IPS-11a (cell line): ENCODE results near the gene MTA3.

Experiments
- H3K4me3 ChIP-seq: one replicate; pipeline ENCODE4 v1.5.1; 2013; ENCODE audit warnings: low read depth, low read length, control low read depth

Gene MTA3

DNA sequence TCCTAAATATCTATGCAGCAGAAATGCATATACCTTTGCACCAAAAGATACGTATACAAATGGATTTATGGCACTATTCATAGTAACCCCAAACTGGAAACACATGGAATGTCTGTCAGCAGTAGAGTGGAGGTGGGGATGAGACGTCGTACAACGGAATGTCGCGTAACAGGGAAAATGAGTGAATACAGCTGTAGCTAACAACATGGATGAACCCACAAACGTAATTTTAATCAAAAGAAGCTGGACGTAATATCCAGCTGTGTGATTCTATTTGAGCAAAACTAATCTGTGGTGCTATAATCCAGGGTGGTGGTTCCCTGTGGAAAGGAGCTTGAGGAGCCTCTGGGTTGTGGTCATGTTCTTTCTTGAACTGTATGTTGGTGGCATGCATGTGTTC is 89.9 kb downstream of the MTA3 start:
- no peak overlapping the region for H3K4me3 ChIP-seq

DNA sequence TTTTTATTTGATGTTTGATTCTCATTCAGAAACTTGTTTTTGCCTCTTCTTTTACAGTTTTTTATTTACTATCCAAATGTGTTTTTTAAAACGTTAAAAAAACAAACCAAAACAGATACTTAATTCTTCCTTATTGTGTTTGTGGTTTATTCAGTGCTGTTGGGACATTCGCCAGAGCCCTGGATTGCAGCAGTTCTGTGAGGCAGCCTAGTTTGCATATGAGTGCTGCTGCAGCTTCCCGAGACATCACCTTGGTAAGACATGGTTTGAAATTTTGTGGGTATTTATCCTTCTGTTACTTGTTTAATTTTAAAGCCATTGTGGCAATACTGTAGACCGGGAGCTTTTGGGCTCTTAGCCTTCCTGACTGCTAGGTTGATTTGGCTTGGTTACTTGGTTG is 91.2 kb downstream of the MTA3 start:
- H3K4me3 ChIP-seq, result no peak overlapping the region

DNA sequence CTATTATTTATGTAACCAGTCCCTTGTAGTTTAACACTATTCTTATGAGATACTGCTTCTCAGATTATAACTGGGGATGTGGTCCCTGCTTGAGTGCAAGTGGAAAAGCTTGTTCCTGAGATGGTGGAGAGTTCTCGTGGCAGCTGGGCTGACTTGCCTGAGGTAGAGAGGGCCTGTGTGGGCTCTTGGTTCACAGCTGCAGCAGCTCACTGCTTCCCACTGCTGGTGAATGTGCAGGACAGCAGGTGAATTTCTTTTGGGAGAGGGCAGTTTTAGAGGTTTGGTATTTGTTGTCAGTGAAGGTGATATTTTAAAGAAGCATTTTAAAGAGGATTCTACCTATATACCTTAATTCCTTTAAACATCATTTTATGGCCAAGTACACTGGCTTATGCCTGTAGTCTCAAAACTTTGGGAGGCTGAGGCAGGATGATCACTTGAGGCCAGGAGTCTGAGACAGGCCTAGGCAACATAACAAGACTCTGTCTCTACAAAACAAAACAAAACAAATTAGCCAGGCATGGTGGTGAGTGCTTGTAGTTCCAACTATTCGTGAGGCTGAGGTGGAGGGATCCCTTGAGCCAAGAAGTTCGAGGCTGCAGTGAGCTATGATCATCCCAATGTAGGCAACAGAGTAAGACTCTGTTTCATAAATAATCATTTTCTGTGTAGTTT is 94.8 kb downstream of the MTA3 start:
- H3K4me3 ChIP-seq, result no peak overlapping the region

DNA sequence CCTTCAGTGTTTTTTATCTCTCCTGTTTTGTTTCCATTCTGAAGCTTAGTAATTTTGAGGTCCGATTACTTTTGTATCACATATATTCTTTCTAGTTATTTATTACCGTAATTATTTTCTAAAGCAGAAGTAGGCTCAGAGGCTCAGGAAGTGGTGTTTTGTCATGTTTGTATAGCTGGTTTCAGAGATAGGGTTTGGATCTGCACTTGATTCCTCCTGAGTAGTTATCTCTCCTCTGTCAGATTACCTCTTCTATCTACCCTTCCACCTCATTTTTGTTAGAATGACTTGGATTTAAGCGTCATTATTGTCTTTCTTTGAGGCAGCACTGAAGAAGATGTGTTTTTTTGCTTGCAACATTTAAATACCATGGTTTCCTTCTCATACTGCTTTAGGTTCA is 95.4 kb downstream of the MTA3 start:
- H3K4me3 ChIP-seq, result no peak overlapping the region

DNA sequence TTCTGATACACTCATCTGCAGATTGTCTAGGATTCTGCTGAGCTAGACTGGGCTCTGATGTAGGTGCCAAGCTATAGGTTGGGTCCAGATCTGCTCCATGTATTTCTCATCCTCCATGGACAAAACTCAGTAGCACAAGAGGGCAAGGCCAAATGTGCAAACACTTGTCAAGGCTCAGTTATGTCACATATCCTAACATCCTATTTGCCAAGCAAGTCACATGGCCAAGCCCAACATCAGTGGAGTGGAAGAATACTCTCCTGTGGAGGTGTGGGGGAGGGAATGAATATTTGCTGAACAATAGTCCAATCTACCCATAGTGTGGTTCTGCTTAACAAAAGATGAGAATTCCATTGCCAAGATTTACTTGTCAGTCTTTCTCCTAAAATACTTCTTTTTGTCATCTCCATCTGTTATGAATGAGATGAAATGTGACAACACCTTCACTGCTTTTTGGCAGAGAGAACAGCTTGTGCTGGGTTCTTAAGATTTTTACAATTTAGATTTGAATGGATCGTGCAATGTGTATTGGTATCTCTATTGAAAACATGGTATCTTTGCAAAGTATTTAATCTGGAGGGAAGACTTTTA is 105.7 kb downstream of the MTA3 start:
- no peak overlapping the region for H3K4me3 ChIP-seq

DNA sequence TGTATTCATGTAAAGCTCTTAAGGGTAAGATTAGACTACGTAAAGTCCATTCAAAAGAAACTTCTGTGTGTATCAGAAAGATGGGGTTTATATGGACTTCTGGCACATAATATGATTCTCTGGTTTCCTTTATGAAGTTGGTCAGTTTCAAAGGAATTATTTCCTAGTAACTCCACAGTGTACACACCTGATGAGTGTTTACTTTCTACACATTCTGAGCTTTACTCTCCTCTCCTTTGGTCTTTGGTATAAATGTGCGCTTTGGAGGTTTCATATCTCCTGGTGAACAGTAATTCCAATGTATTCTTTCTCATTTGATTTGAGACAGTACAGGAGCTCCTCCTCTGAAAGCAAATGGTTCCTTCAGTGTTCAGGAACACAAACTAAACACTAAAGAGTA is 107.4 kb downstream of the MTA3 start:
- no peak overlapping the region for H3K4me3 ChIP-seq

DNA sequence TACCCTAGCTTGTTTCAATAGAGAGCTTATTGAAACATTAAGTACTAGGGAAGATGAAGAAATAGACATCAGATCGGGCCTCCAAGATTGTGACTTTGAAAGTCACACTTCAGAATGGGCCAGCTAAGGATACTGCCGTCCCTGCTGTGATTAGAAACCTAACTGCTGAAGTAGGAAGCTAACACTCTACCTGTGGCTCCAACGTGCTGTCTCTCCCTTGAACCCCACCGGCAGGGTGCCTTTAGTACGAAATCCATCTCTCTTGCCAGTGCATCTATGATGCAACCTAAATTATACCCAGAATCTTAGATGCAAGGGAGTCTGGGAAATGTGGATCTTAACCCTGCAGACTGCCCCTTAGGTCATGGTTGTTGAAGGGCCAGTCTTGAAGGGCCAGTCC is 116.9 kb downstream of the MTA3 start:
- H3K4me3 ChIP-seq, result no peak overlapping the region

DNA sequence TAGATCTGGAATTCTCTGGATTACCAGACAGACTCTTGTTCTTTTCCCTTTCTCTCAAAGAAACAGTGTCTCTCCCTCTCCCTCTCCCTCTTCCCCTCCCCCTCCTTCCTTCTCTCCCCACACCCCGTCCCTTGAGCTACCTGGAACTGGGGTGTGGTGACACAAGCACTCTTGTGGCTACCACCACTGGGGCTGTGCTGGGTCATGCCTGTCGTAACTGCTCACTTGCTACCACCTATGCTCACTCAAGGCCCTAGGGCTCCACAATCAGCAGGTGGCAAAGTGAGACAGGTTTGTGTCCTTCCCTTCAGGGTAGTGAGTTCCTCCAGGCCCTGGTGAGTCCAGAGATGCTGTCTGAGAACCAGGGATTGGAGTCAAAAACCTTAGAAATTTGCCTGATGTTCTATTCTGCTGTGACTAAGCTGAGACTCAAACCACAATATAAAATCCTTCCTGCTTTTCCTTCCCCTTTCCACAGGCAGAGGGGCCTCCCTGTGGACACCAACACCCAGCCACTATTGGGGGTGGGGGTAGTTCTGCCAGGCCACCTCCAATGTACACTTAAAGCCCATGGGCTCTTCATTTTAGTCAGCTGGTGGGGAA is 124.7 kb downstream of the MTA3 start:
- H3K4me3 ChIP-seq, result no peak overlapping the region

DNA sequence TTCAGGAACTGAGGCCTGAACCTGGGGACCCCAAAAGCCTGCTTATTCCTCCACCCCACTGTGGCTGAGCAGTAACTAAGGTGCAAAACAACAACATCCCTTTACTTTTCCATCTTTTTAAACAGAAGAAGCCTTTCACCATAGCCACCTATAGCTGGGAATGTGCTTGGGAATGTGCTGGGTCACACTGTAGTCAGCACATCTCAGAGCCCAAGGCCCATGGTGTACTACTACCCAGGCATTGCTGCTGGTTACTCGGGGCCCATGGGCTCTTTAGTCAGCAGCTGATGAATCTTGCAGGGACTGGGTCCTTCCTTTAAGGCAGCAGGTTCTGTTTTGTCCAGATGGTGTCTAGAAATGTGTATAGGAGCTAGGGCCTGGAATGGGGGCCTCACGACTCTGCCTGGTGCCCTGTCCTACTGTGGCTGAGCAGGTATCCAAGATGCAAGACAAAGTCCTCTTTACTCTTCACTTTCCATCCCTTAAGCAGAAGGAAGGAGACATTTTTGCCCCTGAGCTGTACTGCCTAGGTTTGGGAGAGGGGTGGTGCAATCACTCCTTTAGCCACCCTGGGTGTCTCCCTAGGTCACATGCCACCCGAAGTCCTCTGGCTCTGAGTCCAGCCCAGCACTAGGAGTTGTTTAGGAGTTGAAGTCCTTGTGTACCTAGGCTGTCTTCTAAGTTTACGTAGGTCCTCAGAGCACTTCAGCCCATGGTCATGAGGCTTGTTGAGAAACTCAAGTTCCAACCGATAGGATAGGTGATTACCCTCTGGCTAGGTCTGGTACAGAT is 125.5 kb downstream of the MTA3 start:
- H3K4me3 ChIP-seq, result no peak overlapping the region

DNA sequence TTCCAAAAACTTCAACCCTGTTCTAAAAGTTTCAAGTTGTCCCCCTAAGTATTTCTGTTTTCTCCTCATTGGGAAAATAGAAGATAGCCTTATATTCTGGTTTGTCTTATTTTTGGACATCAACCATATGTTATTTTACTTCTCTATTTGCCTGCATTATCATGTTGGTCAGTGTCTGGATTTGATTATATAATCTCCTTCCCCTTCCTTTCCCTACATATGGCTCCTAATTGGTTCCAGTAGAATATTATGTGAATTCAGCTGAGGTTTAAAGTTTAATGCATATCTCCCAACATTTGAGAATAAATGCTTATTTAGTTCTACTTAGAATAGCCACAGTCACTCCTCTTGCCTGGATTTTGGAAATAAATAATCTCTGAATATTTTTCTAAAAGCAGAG is 128.6 kb downstream of the MTA3 start:
- no peak overlapping the region for H3K4me3 ChIP-seq

DNA sequence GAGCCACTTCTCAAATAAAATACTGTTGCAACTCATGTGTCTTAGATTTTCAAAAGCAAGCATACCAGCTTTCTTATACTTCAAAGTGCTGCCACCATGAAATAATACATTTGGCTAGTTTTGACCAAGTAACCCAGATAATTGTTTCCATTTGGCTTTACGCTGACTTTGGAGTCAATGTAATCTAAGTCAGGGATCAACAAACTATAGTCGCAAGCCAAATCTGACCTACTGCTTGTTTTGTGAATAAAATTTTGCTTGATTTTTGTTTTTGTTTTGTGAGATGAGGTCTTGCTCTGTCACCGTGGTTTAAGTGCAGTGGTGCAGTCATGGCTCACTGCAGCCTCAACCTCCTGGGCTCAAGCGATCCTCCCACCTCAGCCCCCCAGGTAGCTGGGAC is 130.5 kb downstream of the MTA3 start:
- H3K4me3 ChIP-seq, result no peak overlapping the region

DNA sequence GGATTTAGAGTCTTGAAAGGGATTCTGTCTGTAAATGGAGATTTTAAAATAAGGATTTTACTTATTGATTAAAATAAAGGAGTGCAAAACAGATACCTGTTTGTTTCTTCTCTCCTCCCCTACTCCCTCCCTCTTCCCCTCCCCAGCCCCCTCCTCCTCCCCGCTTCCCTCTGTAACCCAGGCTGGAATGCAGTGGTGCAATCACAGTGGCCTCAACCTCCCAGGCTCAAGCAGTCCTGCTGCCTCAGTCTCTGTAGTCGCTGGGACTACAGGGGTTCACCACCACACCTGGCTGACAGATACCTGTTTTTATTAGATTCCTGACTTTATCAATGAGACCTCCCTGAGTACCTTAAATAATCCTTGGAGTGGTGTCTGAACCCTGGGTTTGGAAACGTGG is 138.4 kb downstream of the MTA3 start:
- no peak overlapping the region for H3K4me3 ChIP-seq

DNA sequence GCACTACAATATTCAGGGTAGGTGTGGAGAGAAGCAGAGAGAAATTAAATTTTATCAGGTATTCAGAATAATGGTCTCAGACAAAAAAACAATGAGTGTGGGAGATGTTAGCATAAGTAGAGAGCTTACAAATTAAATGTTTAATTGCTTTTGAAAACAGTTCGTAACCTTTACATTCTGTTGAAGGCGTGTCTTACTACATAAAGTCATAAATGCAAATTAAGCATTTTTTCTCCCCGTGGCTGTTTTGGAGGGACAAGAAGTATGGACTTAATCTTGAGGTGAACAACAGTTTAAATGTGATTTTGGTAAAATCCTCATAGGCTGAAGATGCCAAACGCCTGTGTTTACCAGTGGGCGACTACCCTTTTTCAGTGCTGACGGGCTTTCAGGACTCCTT is 139.7 kb downstream of the MTA3 start:
- H3K4me3 ChIP-seq, result no peak overlapping the region

DNA sequence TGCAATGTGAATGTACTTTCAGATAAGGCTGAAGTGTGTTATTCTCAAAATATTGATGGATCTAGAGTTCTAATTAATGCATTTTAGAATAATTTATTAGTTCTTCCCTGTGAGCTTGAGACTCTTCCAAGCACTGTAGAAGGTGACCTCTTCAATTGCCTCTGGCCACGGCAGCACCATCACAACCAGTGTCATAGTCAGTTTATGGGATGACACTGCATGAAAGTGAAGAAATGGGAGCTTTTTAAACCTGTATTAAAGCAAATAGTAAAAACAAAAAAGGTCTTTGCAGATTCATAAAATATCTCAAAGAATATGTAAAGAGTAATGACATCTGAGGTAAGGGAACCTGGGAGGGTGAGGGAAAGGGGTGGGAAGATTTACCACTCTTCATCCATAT is 143.5 kb downstream of the MTA3 start:
- H3K4me3 ChIP-seq, result no peak overlapping the region

DNA sequence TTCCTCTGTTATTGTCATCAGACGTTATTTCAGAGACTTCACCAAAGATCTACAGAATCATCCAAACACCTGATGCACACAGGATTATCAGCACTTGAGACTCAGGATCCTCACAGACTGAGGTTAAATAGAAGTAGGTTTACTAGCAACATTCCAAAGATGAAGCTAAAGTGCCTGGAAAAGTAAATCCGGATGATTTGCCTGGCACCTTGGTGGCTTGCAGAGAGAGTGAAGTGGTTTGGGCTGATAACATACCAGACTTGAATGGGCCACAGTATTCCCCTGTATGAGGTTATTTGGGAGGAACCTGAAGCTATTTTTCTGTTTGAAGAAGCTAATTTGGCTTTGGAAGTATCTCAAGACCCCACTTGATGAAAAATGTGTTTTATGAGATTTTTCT is 144.5 kb downstream of the MTA3 start:
- no peak overlapping the region for H3K4me3 ChIP-seq

DNA sequence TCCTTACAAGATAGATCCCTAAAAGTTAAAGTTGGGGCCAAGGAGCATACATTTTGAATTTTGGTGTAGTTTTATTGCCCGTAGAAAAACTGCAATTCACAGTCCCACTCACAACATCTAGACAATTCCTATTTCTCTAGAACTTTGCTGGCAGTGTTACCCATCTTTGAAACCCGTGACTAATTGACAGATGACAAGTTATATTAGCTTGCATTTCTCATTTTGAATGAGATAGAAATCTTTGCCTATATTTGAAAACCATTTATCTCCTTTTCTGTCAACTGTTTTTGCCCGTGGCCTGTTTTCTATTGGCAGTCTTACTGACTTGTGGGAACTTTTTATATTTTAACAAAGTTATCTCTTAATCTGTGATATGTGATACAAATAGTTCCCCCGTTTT is 145.5 kb downstream of the MTA3 start:
- no peak overlapping the region for H3K4me3 ChIP-seq

DNA sequence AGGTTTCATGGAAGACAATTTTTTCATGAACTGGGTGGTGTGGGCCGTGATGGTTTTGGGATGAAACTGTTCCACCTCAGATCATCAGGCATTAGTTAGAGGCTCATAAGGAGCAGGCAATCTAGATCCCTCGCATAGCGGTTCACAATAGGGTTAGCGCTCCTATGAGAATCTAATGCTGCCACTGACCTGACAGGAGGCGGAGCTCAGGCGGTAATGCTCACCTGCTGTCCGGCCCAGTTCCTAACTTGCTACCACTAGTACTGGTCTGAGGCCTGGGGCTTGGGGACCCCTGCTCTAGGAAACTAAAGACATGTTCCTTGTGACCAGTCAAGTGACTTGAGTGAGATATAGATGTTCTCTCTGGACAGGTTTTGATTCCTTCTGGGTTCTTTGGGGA is 146.3 kb downstream of the MTA3 start:
- H3K4me3 ChIP-seq, result no peak overlapping the region

DNA sequence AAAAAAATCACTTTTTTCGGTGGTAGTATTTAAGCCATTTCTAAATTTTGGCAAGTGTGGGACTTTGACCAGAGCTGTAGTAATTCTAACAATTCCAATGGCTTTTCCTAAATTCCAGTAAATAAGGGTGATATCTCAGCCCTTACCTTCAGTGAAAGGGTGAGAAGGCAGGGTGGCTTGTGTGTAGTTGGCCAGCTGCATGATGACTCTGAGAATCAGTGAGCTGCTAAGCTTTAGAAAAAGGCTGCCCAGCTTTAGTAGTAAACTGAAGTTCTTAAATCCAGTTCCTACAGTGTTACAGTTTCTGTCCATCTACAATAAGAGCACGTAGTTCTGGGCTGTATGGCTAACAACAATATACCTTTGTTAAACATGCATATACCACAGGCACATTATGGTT is 153.5 kb downstream of the MTA3 start:
- no peak overlapping the region for H3K4me3 ChIP-seq

DNA sequence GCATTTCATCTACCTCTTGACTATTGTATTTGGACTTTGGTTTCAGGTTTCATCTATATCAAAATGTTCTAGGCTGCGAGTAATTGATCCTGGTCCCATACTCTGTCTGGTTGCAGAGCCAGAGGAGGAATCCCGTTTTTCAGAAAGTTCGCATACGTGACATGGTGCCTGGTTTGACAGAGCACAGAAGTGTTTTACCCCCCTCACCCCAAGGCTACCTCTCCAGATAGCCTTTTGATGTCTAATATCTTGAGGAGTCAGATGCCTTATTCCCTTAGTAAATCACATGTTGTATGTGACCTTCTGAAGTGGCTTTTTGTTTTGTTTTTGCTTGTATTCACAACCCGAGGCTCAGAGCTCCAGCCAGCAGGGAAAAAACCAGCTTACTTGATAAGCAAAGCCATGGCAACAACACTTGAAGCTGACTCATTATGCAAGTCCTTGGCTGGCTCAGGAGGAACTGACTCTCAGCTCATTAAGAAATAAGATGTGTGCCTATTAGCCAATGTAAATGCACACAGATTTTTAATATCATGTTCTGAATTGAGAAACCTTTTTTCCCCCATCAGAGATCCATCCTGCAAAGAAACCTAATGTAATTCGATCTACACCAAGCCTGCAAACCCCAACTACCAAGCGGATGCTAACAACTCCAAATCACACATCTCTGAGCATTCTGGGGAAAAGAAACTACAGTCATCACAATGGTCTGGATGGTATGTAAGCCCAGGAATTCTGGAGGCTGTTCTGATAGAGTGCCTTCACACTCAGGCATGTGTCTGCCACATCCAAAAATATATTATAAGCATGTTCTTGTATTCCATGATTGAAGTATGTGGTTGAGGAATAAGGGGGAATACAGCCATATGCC is 154.1 kb downstream of the MTA3 start:
- H3K4me3 ChIP-seq, result no peak overlapping the region

DNA sequence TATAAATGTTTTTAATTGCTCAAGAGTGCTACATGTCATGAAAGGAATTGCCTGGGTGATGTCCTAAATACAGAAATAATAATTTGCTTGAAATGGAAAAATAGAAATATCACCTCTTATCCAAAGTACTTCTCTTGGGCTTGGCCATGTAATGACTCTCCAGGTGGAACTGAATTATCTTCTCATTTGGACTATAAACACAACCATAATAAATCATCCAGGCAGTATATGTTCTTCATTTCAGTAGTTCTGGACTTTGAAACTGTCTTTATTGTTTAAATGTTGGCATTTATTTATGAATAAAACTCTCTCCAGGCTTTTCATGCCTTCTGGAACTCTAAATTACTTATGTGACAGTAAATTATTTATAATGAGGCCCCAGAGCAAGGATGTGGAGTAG is 155.0 kb downstream of the MTA3 start:
- H3K4me3 ChIP-seq, result no peak overlapping the region

DNA sequence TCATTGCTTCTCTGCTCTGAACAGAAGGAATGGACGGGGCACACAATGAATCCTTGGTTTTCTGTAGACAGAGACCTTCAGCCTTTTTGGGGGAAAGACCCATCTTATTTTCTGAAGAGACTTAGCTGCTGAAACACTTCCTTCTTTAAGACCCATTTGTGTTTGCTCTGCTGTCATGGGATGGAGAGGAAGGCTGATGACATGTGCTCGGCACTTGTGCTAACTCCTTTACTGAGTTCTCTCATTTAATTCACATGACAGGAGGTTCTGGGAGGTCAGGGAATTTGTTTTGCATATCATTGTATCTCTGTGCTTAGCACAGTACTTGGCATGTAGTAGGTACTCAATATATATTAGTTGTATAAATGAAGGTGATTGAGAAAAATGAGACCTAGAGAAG is 156.5 kb downstream of the MTA3 start:
- no peak overlapping the region for H3K4me3 ChIP-seq
